Naive B cell (primary cell): Measurements from ENCODE around the gene HEPHL1. TPM values are rescaled to one million over a fixed set of nuclear protein-coding genes. Genes with fewer than 3 reads are reported as not detected.
"Not testable (repeated sequence)": the region's sequence is repeated elsewhere in the genome, so short reads cannot be mapped to it uniquely, and the experiment has no call there.

Source experiments
- ATAC-seq, 2 donors: fragments of 150-1000 bp; cut with Tn5 transposase; 2 replicates each; pipeline ENCODE4 v1.10.0; 2021; ENCODE audit warnings: low read depth in 2 of 2, mild to moderate bottlenecking in 2 of 2, moderate library complexity in 2 of 2
- DNase-seq: peaks from one replicate; pipeline ENCODE4 v3.0.0; 2022
- H3K27ac Mint-ChIP-seq, 6 donors: one replicate each; pipeline ENCODE4 v1.8.0; 2020 to 2022; ENCODE audit warnings: mild to moderate bottlenecking in 6 of 6, mixed read lengths in 6 of 6, moderate library complexity in 5 of 6, inconsistent platforms in 2 of 6
- H3K27me3 Mint-ChIP-seq, 3 donors: one replicate each; pipeline ENCODE4 v1.8.0; 2021 to 2022; ENCODE audit warnings: mixed read lengths in 3 of 3, mild to moderate bottlenecking in 1 of 3
- H3K36me3 Mint-ChIP-seq, 2 donors: one replicate each; pipeline ENCODE4 v1.8.0; 2020 to 2022; ENCODE audit warnings: mixed read lengths in 2 of 2, inconsistent platforms in 1 of 2, mild to moderate bottlenecking in 1 of 2
- H3K4me1 Mint-ChIP-seq, 3 donors: one replicate each; pipeline ENCODE4 v1.8.0; 2020 to 2022; ENCODE audit warnings: mixed read lengths in 3 of 3, inconsistent platforms in 1 of 3, mild to moderate bottlenecking in 1 of 3, moderate library complexity in 1 of 3
- H3K4me3 Mint-ChIP-seq, 8 donors: one replicate each; pipeline ENCODE4 v1.8.0; 2020 to 2022; ENCODE audit warnings: mild to moderate bottlenecking in 8 of 8, mixed read lengths in 8 of 8, moderate library complexity in 8 of 8, inconsistent platforms in 2 of 8
- H3K9me3 Mint-ChIP-seq, 7 donors: one replicate each; pipeline ENCODE4 v1.8.0; 2020 to 2022; ENCODE audit warnings: mixed read lengths in 7 of 7, mild to moderate bottlenecking in 5 of 7, inconsistent platforms in 2 of 7, moderate library complexity in 1 of 7
- polyA plus RNA-seq, 6 donors: library from polyadenylated mRNA; unstranded; fragments of 300-500 nt; fragmentation: Illumina TruSeq; gene quantifications; one replicate each; pipeline ENCODE4 v1.2.3, GENCODE V29; 2021; ENCODE audit warnings: low read depth in 6 of 6

Gene HEPHL1
- polyA plus RNA-seq, result under 1 TPM in 4 of 6 donors, not detected in 2; 0.05 to 0.29 (median 0.13) TPM

DNA sequence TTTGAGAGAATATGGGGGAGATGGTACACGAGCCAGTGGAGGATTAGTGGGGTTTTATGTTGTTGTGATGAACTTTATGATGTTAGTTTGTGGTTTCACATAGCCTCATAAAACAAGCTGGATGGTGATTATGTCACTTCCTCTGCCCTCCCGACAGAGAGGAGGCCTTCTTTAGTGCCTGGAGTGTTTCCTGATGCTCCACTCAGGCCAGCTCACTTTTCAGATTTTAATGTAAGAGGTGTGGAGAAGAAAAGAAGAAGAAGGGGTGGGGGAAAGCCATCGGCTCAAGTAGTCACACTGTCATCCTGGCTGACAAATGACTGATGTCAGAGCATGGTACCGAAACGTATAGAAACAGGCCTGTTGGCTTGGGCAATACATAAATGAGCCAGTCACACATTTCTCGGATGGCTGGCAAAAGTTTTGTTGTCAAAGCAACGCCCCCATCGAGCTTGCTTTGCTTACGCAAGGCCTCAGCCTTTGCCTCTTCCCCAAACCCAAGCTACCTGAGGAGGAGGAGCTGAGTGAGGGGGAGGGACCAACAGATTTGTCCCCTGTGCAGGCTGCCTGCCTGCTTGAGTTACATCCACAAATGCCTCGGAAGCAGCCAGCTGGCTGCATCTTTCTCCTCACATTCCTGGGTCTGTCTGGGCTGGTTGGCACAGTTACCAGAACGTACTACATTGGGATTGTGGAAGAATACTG, at the start of gene HEPHL1:
Gene HEPHL1, plus strand, starts transcription at position 578 of the 705 bp plus-strand sequence. Its CDS starts 15 bp downstream, at position 593.
- H3K27ac Mint-ChIP-seq, result peak within 1 kb of the TSS in 1 of 6 donors; percentile 39
- no peaks in the 10 kb centered on the region for H3K4me1 Mint-ChIP-seq
- peak within 1 kb of the TSS in 1 of 8 donors; percentile 2 for H3K4me3 Mint-ChIP-seq
- ATAC-seq (no peak), DNase-seq (no peak)
- H3K9me3 Mint-ChIP-seq, result peaks cover 0 to 10% (median 3%) of the 10 kb centered on the region in 7 donors
- peaks cover 0 to 6% of the 10 kb centered on the region in 2 donors for H3K36me3 Mint-ChIP-seq
- peaks cover 5 to 6% (median 6%) of the 10 kb centered on the region in 3 donors for H3K27me3 Mint-ChIP-seq

- no peak for ATAC-seq
- no peak overlapping the region for H3K4me3 Mint-ChIP-seq
Measured at GRCh38 chr11:93972790-93973189, 48.4 kb upstream of the HEPHL1 start.

GRCh38 chr11:93973322-93974051, 47.7 kb upstream of the HEPHL1 start:
- H3K4me3 Mint-ChIP-seq, ATAC-seq, H3K4me1 Mint-ChIP-seq, DNase-seq, H3K27ac Mint-ChIP-seq, H3K36me3 Mint-ChIP-seq: not testable (repeated sequence)
- H3K9me3 Mint-ChIP-seq, result peaks cover 6 to 27% (median 15%) of the 10 kb centered on the region in 7 donors
- H3K27me3 Mint-ChIP-seq, result peaks cover 0 to 26% (median 0%) of the 10 kb centered on the region in 3 donors

More at GRCh38 chr11:93972790-93973189, 48.4 kb upstream of the HEPHL1 start:
- DNase-seq, result no peak
- Mint-ChIP-seq H3K9me3 (peaks cover 6 to 27% (median 15%) of the 10 kb centered on the region in 7 donors), H3K27me3 (peaks cover 0 to 27% (median 0%) of the 10 kb centered on the region in 3 donors), H3K4me1 (no peaks in the 10 kb centered on the region), H3K27ac (no peak overlapping the region), H3K36me3 (no peaks in the 10 kb centered on the region)

DNA sequence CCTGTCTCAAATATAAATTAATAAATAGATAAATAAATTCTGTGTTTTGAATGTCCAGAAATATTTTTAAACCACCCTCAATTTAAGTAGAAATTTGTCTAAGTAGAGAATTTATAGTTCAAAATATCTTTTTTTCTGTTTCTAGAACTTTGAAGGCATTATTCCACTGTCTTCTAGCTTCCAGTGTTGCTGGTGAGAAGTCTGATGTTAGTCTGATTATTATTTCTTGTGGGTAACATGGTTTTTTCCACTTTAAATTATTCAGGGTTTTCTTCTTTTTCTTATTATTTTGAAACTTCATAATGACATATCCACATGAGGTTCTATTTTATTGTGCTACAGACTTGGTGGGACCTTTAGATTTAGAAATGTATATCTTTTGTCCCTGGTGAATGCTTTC, 46.4 kb upstream of the HEPHL1 start:
- Mint-ChIP-seq H3K9me3 (peaks cover 12 to 36% (median 17%) of the 10 kb centered on the region in 7 donors), H3K4me1 (no peaks in the 10 kb centered on the region), H3K4me3 (no peak overlapping the region), H3K27ac (no peak overlapping the region), H3K36me3 (peaks cover 0 to 8% of the 10 kb centered on the region in 2 donors), H3K27me3 (peaks cover 8 to 27% (median 8%) of the 10 kb centered on the region in 3 donors)
- DNase-seq, result no peak
- no peak for ATAC-seq

DNA sequence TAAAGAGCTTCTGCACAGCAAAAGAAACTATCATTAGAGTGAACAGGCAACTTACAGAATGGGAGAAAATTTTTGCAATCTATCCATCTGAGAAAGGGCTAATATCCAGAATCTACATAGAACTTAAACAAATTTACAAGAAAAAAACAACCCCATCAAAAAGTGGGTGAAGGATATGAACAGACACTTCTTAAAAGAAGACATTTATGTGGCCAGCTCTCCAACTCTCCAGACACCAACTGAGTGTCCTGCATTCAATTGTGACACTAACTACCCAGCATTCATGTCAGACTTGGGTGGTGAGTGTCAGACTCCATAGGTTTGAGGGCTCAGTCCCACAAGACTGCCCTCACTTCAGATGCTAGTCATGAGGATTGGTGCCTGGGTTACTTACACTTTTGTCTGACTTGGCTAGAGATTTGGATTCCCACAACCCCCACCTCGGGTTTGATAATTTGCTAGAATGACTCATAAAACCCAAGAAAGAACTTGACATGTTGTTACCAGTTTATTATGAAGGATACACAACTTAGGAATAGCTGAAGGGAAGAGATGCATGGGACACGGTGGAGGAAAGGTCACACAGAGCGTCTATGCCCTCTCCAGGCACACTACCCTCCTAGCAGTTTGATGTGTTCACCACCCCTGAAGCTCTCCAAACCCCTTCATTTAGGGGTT, 44.4 kb upstream of the HEPHL1 start:
- not testable (repeated sequence) for H3K36me3 Mint-ChIP-seq, H3K4me3 Mint-ChIP-seq, DNase-seq, H3K27ac Mint-ChIP-seq, H3K4me1 Mint-ChIP-seq, ATAC-seq
- Mint-ChIP-seq H3K27me3 (peaks cover 9 to 18% (median 10%) of the 10 kb centered on the region in 3 donors), H3K9me3 (peaks cover 12 to 38% (median 16%) of the 10 kb centered on the region in 7 donors)

DNA sequence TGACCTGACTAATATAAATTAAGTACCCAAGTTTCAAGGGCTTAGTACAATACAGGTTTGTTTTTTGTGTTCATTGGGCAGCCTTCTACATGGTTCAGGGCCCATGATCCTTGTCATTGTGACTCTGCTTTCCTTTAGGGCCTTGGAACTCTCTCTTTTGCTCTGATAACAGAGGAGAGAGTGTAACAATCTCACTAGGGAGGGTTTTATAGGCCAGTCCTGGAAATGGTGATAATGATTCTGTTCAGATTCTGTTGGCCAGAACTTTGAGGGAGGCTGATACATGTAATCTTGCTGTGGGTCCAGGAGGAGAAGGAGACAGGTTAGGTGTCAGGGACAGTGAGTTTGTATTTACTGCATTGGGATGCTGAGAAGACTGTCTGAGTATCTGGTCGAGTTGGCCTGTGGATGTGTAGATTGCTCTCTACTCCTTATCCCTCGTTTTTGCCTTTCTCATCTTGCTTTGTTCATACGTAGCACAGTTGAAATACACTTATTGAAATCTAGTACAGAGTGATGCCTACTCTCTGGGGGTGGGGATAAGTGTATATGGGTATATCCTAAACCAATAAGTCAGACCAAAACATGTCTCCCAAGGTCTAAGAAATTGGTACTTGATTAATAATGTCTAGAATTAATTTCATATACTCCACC, 37.5 kb upstream of the HEPHL1 start:
- H3K27ac Mint-ChIP-seq, result no peak overlapping the region
- H3K4me3 Mint-ChIP-seq, result no peak overlapping the region
- peaks cover 9 to 27% (median 20%) of the 10 kb centered on the region in 3 donors for H3K27me3 Mint-ChIP-seq
- H3K4me1 Mint-ChIP-seq, result no peaks in the 10 kb centered on the region
- H3K36me3 Mint-ChIP-seq, result peaks cover 0 to 8% of the 10 kb centered on the region in 2 donors
- H3K9me3 Mint-ChIP-seq, result peaks cover 0 to 17% (median 5%) of the 10 kb centered on the region in 7 donors
- DNase-seq (no peak), ATAC-seq (no peak)

- H3K9me3 Mint-ChIP-seq, result peaks cover 0 to 19% (median 5%) of the 10 kb centered on the region in 7 donors
- H3K27ac Mint-ChIP-seq, result no peak overlapping the region
- no peaks in the 10 kb centered on the region for H3K4me1 Mint-ChIP-seq
- no peak overlapping the region for H3K4me3 Mint-ChIP-seq
- peaks cover 12 to 29% (median 22%) of the 10 kb centered on the region in 3 donors for H3K27me3 Mint-ChIP-seq
- DNase-seq (no peak), ATAC-seq (no peak)
- peaks cover 0 to 5% of the 10 kb centered on the region in 2 donors for H3K36me3 Mint-ChIP-seq
Measured at GRCh38 chr11:93984196-93984567, 37.0 kb upstream of the HEPHL1 start.

GRCh38 chr11:93984936-93985335, 36.2 kb upstream of the HEPHL1 start:
- Mint-ChIP-seq H3K9me3 (peaks cover 0 to 16% (median 0%) of the 10 kb centered on the region in 7 donors), H3K36me3 (no peaks in the 10 kb centered on the region), H3K4me3 (no peak overlapping the region), H3K4me1 (no peaks in the 10 kb centered on the region), H3K27ac (no peak overlapping the region), H3K27me3 (peaks cover 5 to 22% (median 16%) of the 10 kb centered on the region in 3 donors)
- ATAC-seq (no peak), DNase-seq (no peak)

DNA sequence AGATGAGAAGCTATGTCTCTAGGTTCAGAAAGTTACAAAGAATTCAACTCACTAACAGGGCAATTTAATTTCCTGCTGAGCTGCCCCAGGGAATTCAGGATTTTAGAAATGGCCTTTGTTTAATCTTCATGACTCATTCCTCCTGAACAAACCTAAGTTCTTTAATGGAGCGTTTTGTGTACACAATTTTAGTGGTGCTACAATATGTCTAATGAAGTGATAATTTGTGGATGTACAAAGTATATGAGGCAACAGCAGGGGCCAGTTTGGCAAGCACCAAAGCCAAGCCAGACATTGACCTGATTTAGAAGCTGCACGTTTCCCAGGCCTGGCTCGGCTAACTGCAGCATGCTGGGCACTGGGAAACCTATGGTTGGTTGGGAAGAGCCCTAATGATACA, 34.4 kb upstream of the HEPHL1 start:
- Mint-ChIP-seq H3K9me3 (peaks cover 0 to 23% (median 3%) of the 10 kb centered on the region in 7 donors), H3K36me3 (no peaks in the 10 kb centered on the region), H3K4me3 (no peak overlapping the region), H3K27me3 (peaks cover 5 to 27% (median 16%) of the 10 kb centered on the region in 3 donors), H3K4me1 (no peaks in the 10 kb centered on the region), H3K27ac (no peak overlapping the region)
- no peak for DNase-seq
- ATAC-seq, result no peak

DNA sequence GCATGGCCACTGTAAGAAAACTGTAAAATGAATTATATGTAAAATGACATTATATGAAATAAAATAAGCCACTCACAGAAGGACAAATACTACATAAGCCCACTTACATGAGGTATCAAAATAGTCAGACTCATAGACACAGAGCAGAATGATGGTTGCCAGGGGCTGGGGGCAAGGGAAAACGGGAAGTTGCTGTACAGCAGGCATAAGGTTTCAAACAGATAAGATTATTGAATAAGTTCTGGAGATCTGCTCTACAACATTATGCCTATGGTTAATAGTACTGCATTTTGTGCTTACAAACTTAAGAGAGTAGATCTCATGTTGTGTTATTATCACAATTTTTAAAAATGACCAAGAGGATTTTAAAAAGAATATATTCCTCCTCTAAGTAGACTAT, 32.7 kb upstream of the HEPHL1 start:
- peaks cover 4 to 38% (median 14%) of the 10 kb centered on the region in 7 donors for H3K9me3 Mint-ChIP-seq
- no peak overlapping the region for H3K4me3 Mint-ChIP-seq
- peaks cover 5 to 23% (median 16%) of the 10 kb centered on the region in 3 donors for H3K27me3 Mint-ChIP-seq
- peaks cover 0 to 7% of the 10 kb centered on the region in 2 donors for H3K36me3 Mint-ChIP-seq
- DNase-seq (no peak), ATAC-seq (no peak)
- H3K27ac Mint-ChIP-seq, result no peak overlapping the region
- no peaks in the 10 kb centered on the region for H3K4me1 Mint-ChIP-seq

- DNase-seq (no peak), ATAC-seq (no peak)
- peaks cover 0 to 7% of the 10 kb centered on the region in 2 donors for H3K36me3 Mint-ChIP-seq
- H3K27me3 Mint-ChIP-seq, result peaks cover 5 to 20% (median 16%) of the 10 kb centered on the region in 3 donors
- H3K4me1 Mint-ChIP-seq, result no peaks in the 10 kb centered on the region
- H3K27ac Mint-ChIP-seq, result no peak overlapping the region
- peaks cover 4 to 39% (median 15%) of the 10 kb centered on the region in 7 donors for H3K9me3 Mint-ChIP-seq
- H3K4me3 Mint-ChIP-seq, result no peak overlapping the region
Measured at GRCh38 chr11:93988912-93989311, 32.2 kb upstream of the HEPHL1 start.

GRCh38 chr11:93993747-93994146, 27.4 kb upstream of the HEPHL1 start:
- H3K27ac Mint-ChIP-seq, result no peak overlapping the region
- H3K4me3 Mint-ChIP-seq, result no peak overlapping the region
- peaks cover 0 to 14% of the 10 kb centered on the region in 2 donors for H3K36me3 Mint-ChIP-seq
- peaks cover 4 to 9% (median 6%) of the 10 kb centered on the region in 3 donors for H3K27me3 Mint-ChIP-seq
- peaks cover 6 to 53% (median 28%) of the 10 kb centered on the region in 7 donors for H3K9me3 Mint-ChIP-seq
- ATAC-seq, result no peak
- H3K4me1 Mint-ChIP-seq, result no peaks in the 10 kb centered on the region
- no peak for DNase-seq

GRCh38 chr11:93997741-93998140, 23.4 kb upstream of the HEPHL1 start:
- Mint-ChIP-seq H3K27me3 (no peaks in the 10 kb centered on the region), H3K9me3 (peaks cover 8 to 39% (median 17%) of the 10 kb centered on the region in 7 donors), H3K36me3 (peaks cover 0 to 14% of the 10 kb centered on the region in 2 donors), H3K27ac (no peak overlapping the region), H3K4me3 (no peak overlapping the region), H3K4me1 (no peaks in the 10 kb centered on the region)
- no peak for ATAC-seq
- no peak for DNase-seq
